Keratinocyte (primary cell): ENCODE results near the gene SLC8A1. TPM values are rescaled to one million over a fixed set of nuclear protein-coding genes. Genes with fewer than 3 reads are reported as not detected.
A peak's percentile ranks its signal among the peaks of the same experiment; 100 is the strongest.

Experiments
- DNase-seq: peaks from one replicate; pipeline ENCODE4 v3.0.0-alpha.2; 2011; ENCODE audit warnings: low read depth, missing footprints, low spot score
- FAIRE-seq: peaks from 2 replicates; lab custom pipeline; 2011; peaks lifted over from hg19 to GRCh38; lab: Jason Lieb, UNC
- H2AFZ ChIP-seq: 2 replicates; pipeline ENCODE4 v1.6.0; 2012; ENCODE audit warnings: low read length, control low read depth, inconsistent platforms; ENCODE audit not compliant: control insufficient read depth
- H3K27ac ChIP-seq: 2 replicates; pipeline ENCODE4 v1.5.1; 2011; ENCODE audit warnings: low read length; ENCODE audit not compliant: control insufficient read depth, insufficient read depth
- H3K27me3 ChIP-seq: 3 replicates; pipeline ENCODE4 v1.6.0; 2011; ENCODE audit warnings: low read length; ENCODE audit not compliant: control insufficient read depth, insufficient read depth; ENCODE audit errors: extremely low read depth
- H3K36me3 ChIP-seq, 2 experiments: 2 replicates in 1 of 2; 3 replicates in 1 of 2; pipeline ENCODE4 v1.5.1; 2011; ENCODE audit warnings: low read length in 2 of 2, mild to moderate bottlenecking in 1 of 2; ENCODE audit not compliant: control insufficient read depth in 2 of 2, insufficient read depth in 2 of 2; ENCODE audit errors: extremely low read depth in 1 of 2
- H3K4me1 ChIP-seq: 3 replicates; pipeline ENCODE4 v1.5.1; 2011; ENCODE audit warnings: low read length; ENCODE audit not compliant: control insufficient read depth, insufficient read depth; ENCODE audit errors: extremely low read depth
- H3K4me2 ChIP-seq: 3 replicates; pipeline ENCODE4 v1.6.0; 2011; ENCODE audit warnings: low read depth, low read length; ENCODE audit not compliant: control insufficient read depth, insufficient read depth; ENCODE audit errors: extremely low read depth
- H3K4me3 ChIP-seq, 3 experiments: fragments of 200-600 bp in 1 of 3; sonication (generic) in 1 of 3; 2 replicates in 2 of 3; 3 replicates in 1 of 3; pipeline ENCODE4 v1.5.1; 2011 to 2016; ENCODE audit warnings: low read length in 3 of 3, mild to moderate bottlenecking in 3 of 3, control low read depth in 2 of 3, inconsistent platforms in 1 of 3, low read depth in 1 of 3, mixed read lengths in 1 of 3, mixed run types in 1 of 3, moderate library complexity in 1 of 3; ENCODE audit not compliant: control insufficient read depth in 2 of 3, insufficient read depth in 2 of 3; ENCODE audit errors: extremely low read depth in 1 of 3
- H3K79me2 ChIP-seq: 2 replicates; pipeline ENCODE4 v1.6.0; 2012; ENCODE audit warnings: low read length; ENCODE audit not compliant: control insufficient read depth, insufficient read depth
- H3K9ac ChIP-seq: 3 replicates; pipeline ENCODE4 v1.6.0; 2011; ENCODE audit warnings: low read length; ENCODE audit not compliant: control insufficient read depth, insufficient read depth; ENCODE audit errors: extremely low read depth
- H3K9me1 ChIP-seq: 3 replicates; pipeline ENCODE4 v1.6.0; 2011; ENCODE audit warnings: low read length; ENCODE audit not compliant: control insufficient read depth, insufficient read depth; ENCODE audit errors: extremely low read depth
- H3K9me3 ChIP-seq: 2 replicates; pipeline ENCODE4 v1.5.1; 2012; ENCODE audit warnings: low read depth, low read length; ENCODE audit not compliant: control insufficient read depth
- H4K20me1 ChIP-seq: 3 replicates; pipeline ENCODE4 v1.6.0; 2011; ENCODE audit warnings: low read length; ENCODE audit not compliant: control insufficient read depth, insufficient read depth; ENCODE audit errors: extremely low read depth
- CTCF ChIP-seq, 3 experiments: IDR thresholded peaks in 1 of 3; conservative IDR thresholded peaks in 1 of 3; optimal IDR thresholded peaks in 1 of 3; 2 replicates in 2 of 3; 3 replicates in 1 of 3; pipeline versions ENCODE3 to v1.5.1; 2011; ENCODE audit warnings: low read length in 3 of 3, mild to moderate bottlenecking in 3 of 3, moderate library complexity in 2 of 3, control low read depth in 1 of 3, inconsistent platforms in 1 of 3; ENCODE audit not compliant: insufficient read depth in 2 of 3; ENCODE audit errors: extremely low read depth in 1 of 3
- EZH2 ChIP-seq: IDR thresholded peaks from one replicate; pipeline ENCODE4 v1.6.1; 2012; ENCODE audit warnings: inconsistent platforms, mild to moderate bottlenecking, low read length, moderate library complexity
- dilution Hi-C: fragments of 300-500 bp; cut with MboI; formaldehyde crosslinking; loops from one replicate; pipeline ENCODE4 v1.7.0; 2020; ENCODE audit warnings: low sequenced_read_pairs; ENCODE audit not compliant: extremely low pct_ligation_motif_present
- polyA plus RNA-seq, 5 experiments: library from polyadenylated mRNA; depleted of rRNA in 3 of 5; stranded (reverse) in 3 of 5; stranded (forward) in 1 of 5; unstranded in 1 of 5; fragments of >200 nt; gene quantifications; 1 replicate in 1 of 5; 2 replicates in 3 of 5; 3 replicates in 1 of 5; pipeline versions ENCODE4 v1.2.1 to v1.2.3, GENCODE V29; 2011 to 2012; ENCODE audit warnings: missing spikeins in 2 of 5, low read depth in 1 of 5, low replicate concordance in 1 of 5

The SLC8A1 gene
- polyA plus RNA-seq, 1 donor (not counting 4 experiments of a cell fraction or from before 2014, with no cell fraction given): 2.7 TPM

- no peak overlapping the region for H2AFZ ChIP-seq
- TF ChIP-seq CTCF (optimal IDR thresholded peaks at IDR 0.05 in 1 of 3, IDR thresholded peaks at IDR 0.05 in 1 of 3, conservative IDR thresholded peaks at IDR 0.05 in 1 of 3; ENCODE audit: extremely low read depth in 1 of 3, insufficient read depth in 2 of 3, low read length in 3 of 3) (no peak), EZH2 (no peak)
- H3K9ac ChIP-seq: no peak overlapping the region
- H3K4me2 ChIP-seq: no peak overlapping the region
- no peaks in the 10 kb centered on the region for H3K9me3 ChIP-seq
- no peak overlapping the region for H3K27ac ChIP-seq
- no peaks in the 10 kb centered on the region for H3K27me3 ChIP-seq
- no peaks in the 10 kb centered on the region for H3K9me1 ChIP-seq
- no peak for FAIRE-seq
- H3K36me3 ChIP-seq: no peaks in the 10 kb centered on the region
- DNase-seq: no peak
- no peaks in the 10 kb centered on the region for H4K20me1 ChIP-seq
- dilution Hi-C loops: no loop called here
- H3K79me2 ChIP-seq: no peaks in the 10 kb centered on the region
- no peak overlapping the region for H3K4me3 ChIP-seq
- H3K4me1 ChIP-seq: peaks cover 35% of the 10 kb centered on the region
These were observed 351.2 kb downstream of the SLC8A1 start for GRCh38 chr2:40100676-40101075.

GRCh38 chr2:40098786-40099470, 353.0 kb downstream of the SLC8A1 start:
- Histone ChIP-seq H3K4me2 (no peak overlapping the region), H3K36me3 (no peaks in the 10 kb centered on the region), H4K20me1 (no peaks in the 10 kb centered on the region), H2AFZ (no peak overlapping the region), H3K4me1 (peaks cover 44% of the 10 kb centered on the region), H3K9me3 (no peaks in the 10 kb centered on the region), H3K9ac (no peak overlapping the region), H3K27me3 (no peaks in the 10 kb centered on the region), H3K9me1 (no peaks in the 10 kb centered on the region), H3K27ac (no peak overlapping the region), H3K79me2 (no peaks in the 10 kb centered on the region), H3K4me3 (no peak overlapping the region)
- FAIRE-seq: peak; percentile 17
- TF ChIP-seq EZH2: no peak
- dilution Hi-C loops: no loop called here
- DNase-seq: no peak
